GM12878 (cell line): Measurements from ENCODE around the gene DNAAF9. TPM values are rescaled to one million over a fixed set of nuclear protein-coding genes. Genes with fewer than 3 reads are reported as not detected.
A peak's percentile ranks its signal among the peaks of the same experiment; 100 is the strongest.

Experiments used
- CBFB ChIP-seq: IDR thresholded peaks from 2 replicates; pipeline ENCODE4 v1.6.1; 2016; ENCODE audit warnings: antibody characterized with exemption, low read depth
- DPF2 ChIP-seq: fragments of 450-650 bp; IDR thresholded peaks from 2 replicates; pipeline ENCODE4 v1.6.1; 2017; ENCODE audit warnings: mild to moderate bottlenecking
- E4F1 ChIP-seq: fragments of 450-650 bp; IDR thresholded peaks from 2 replicates; pipeline ENCODE4 v1.6.1; 2018; ENCODE audit warnings: borderline replicate concordance, mild to moderate bottlenecking; ENCODE audit not compliant: partially characterized antibody
- EGR1 ChIP-seq, 2 experiments: IDR thresholded peaks; 1 replicate in 1 of 2; 2 replicates in 1 of 2; pipeline ENCODE4 v1.6.1; 2011 to 2012; ENCODE audit warnings: low read depth in 2 of 2, low read length in 2 of 2, borderline replicate concordance in 1 of 2, mild to moderate bottlenecking in 1 of 2, moderate library complexity in 1 of 2
- ESRRA ChIP-seq: IDR thresholded peaks from 2 replicates; pipeline ENCODE4 v1.6.1; 2012; ENCODE audit warnings: mild to moderate bottlenecking, low read length, improper control_type of control experiment
- FOXK2 ChIP-seq: fragments of 450-650 bp; IDR thresholded peaks from 2 replicates; pipeline ENCODE4 v1.6.1; 2017; ENCODE audit warnings: mild to moderate bottlenecking, moderate library complexity
- HDAC6 ChIP-seq: fragments of 200-600 bp; sonication (generic); IDR thresholded peaks from one replicate; pipeline ENCODE4 v1.8.0; 2017; ENCODE audit warnings: antibody characterized with exemption; ENCODE audit not compliant: unreplicated experiment
- KLF5 ChIP-seq: fragments of 450-650 bp; IDR thresholded peaks from 2 replicates; pipeline ENCODE4 v1.6.1; 2014; ENCODE audit warnings: mild to moderate bottlenecking; ENCODE audit not compliant: partially characterized antibody
- MEF2A ChIP-seq: IDR thresholded peaks from 2 replicates; pipeline ENCODE4 v1.6.1; 2011; ENCODE audit warnings: low read depth, mild to moderate bottlenecking, low read length, moderate library complexity; ENCODE audit not compliant: insufficient read depth
- MTA3 ChIP-seq: IDR thresholded peaks from 2 replicates; pipeline ENCODE4 v1.6.1; 2012; ENCODE audit warnings: low read length, inconsistent platforms, borderline replicate concordance
- NR2C2 ChIP-seq: IDR thresholded peaks from 2 replicates; pipeline ENCODE4 v1.6.1; 2011; ENCODE audit warnings: borderline replicate concordance, low read depth; ENCODE audit not compliant: control insufficient read depth, insufficient read length
- NRF1 ChIP-seq: conservative IDR thresholded peaks from 2 replicates; pipeline ENCODE4 v1.6.1; 2011; ENCODE audit warnings: mild to moderate bottlenecking, low read depth, low read length, improper control_type of control experiment
- PAX5 ChIP-seq: IDR thresholded peaks from 2 replicates; pipeline ENCODE4 v1.6.1; 2011; ENCODE audit warnings: low read depth, low read length, borderline replicate concordance
- POLR2A ChIP-seq: IDR thresholded peaks from 2 replicates; pipeline ENCODE4 v1.6.1; 2011; ENCODE audit warnings: low read depth, mild to moderate bottlenecking, low read length
- RB1 ChIP-seq: fragments of 450-650 bp; formaldehyde crosslinking; IDR thresholded peaks from 2 replicates; pipeline ENCODE4 v1.6.1; 2017; ENCODE audit warnings: mild to moderate bottlenecking, borderline replicate concordance
- RELA ChIP-seq: fragments of 450-650 bp; IDR thresholded peaks from 2 replicates; pipeline ENCODE4 v1.8.0; 2014; ENCODE audit warnings: borderline replicate concordance; ENCODE audit not compliant: partially characterized antibody
- RFX5 ChIP-seq: IDR thresholded peaks from 2 replicates; pipeline ENCODE4 v1.6.1; 2011; ENCODE audit warnings: low read depth, low read length, improper control_type of control experiment
- SIX5 ChIP-seq: IDR thresholded peaks from 2 replicates; pipeline ENCODE4 v1.6.1; 2011; ENCODE audit warnings: mild to moderate bottlenecking, low read depth, low read length, moderate library complexity; ENCODE audit not compliant: severe bottlenecking
- SMC3 ChIP-seq: IDR thresholded peaks from 2 replicates; pipeline ENCODE4 v1.6.1; 2011; ENCODE audit warnings: low read length, improper control_type of control experiment, borderline replicate concordance
- SREBF1 ChIP-seq: IDR thresholded peaks from 2 replicates; pipeline ENCODE4 v1.6.1; 2012; ENCODE audit warnings: mild to moderate bottlenecking, low read length
- TAF1 ChIP-seq: IDR thresholded peaks from 2 replicates; pipeline ENCODE4 v1.6.1; 2011; ENCODE audit warnings: mild to moderate bottlenecking, low read depth, low read length, borderline replicate concordance
- TBL1XR1 ChIP-seq: IDR thresholded peaks from 2 replicates; pipeline ENCODE4 v1.6.1; 2012; ENCODE audit warnings: low read depth, low read length, improper control_type of control experiment
- ZNF217 ChIP-seq: fragments of 450-650 bp; IDR thresholded peaks from 2 replicates; pipeline ENCODE4 v1.6.1; 2017; ENCODE audit warnings: antibody characterized with exemption, mild to moderate bottlenecking
- ZNF274 ChIP-seq: IDR thresholded peaks from one replicate; pipeline ENCODE4 v1.8.0; 2011; ENCODE audit not compliant: insufficient read length, insufficient read depth
- ZSCAN29 ChIP-seq: fragments of 450-650 bp; IDR thresholded peaks from 2 replicates; pipeline ENCODE4 v1.6.1; 2017; ENCODE audit warnings: mild to moderate bottlenecking, moderate library complexity
- polyA plus RNA-seq, 11 experiments: library from polyadenylated mRNA; depleted of rRNA in 4 of 11; unstranded in 6 of 11; stranded (reverse) in 5 of 11; fragments of >200 nt; fragmentation: Nextera tagmentation in 4 of 11; fragmentation: Illumina TruSeq in 1 of 11; extraction: Ambion mirVana in 4 of 11; extraction: Trizol in 1 of 11; gene quantifications; 1 replicate in 1 of 11; 2 replicates in 10 of 11; pipeline versions ENCODE4 v1.2.1 to v1.2.3, GENCODE V29; 2011 to 2016; ENCODE audit warnings: inconsistent platforms in 2 of 11, missing spikeins in 2 of 11, low read depth in 1 of 11
- total RNA-seq, 4 experiments: library from RNA; depleted of rRNA in 3 of 4; stranded (reverse); fragments of >200 nt in 3 of 4; fragmentation: Illumina TruSeq in 1 of 4; extraction: Trizol in 1 of 4; gene quantifications; 2 replicates each; pipeline versions ENCODE4 v1.2.1 to v1.2.3, GENCODE V29; 2013 to 2021
- TF ChIP-seq, protein P1 (sequence below): fragments of 450-650 bp; IDR thresholded peaks from 2 replicates; pipeline ENCODE4 v1.6.1; 2016; ENCODE audit warnings: mild to moderate bottlenecking
- TF ChIP-seq, protein P2 (sequence below): fragments of 450-650 bp; conservative IDR thresholded peaks from 2 replicates; pipeline ENCODE4 v1.6.1; 2017; ENCODE audit warnings: mild to moderate bottlenecking, moderate library complexity

Gene DNAAF9
- total and polyA plus RNA-seq, 10 of the 15 experiments (the other 5 are each of a cell fraction or from before 2014, with no cell fraction given) = 0.08 to 2.1 (median 1.3) TPM

DNA sequence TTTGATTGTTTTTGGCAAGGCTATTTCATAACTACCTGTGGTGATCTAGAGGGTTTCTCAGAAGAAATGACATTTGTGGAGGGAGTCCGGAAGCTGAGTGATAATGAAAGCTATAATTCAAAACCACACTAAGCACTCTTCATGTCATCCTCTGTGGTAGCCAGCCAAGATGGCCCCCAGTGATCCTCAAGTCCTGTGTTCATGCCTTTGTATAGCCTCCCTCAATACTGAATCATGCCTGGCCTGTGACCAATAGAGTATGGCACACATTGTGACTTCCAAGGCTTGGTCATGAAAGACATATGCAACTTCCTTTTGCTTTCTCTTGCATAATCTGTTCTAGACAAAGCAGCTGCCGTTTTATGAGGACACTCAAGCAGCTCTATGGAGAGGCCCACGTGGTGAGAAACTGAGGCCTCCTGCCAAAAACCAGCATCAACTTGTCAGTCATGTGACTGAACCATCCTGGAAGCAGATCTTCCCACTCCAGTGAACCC, 12.8 kb upstream of the DNAAF9 start (continued):
- TF ChIP-seq CBFB (peak; percentile 79), EGR1 (IDR thresholded peaks at IDR 0.05; ENCODE audit: borderline replicate concordance in 1 of 2, low read depth in 2 of 2, low read length in 2 of 2) (no peak), RFX5 (no peak), ZNF217 (no peak), DPF2 (peak; percentile 76), ZNF274 (no peak), SREBF1 (no peak), E4F1 (no peak), SIX5 (no peak), SMC3 (no peak), KLF5 (no peak), PAX5 (peak; percentile 78), RB1 (no peak), MEF2A (0 out of 2 replicates have a peak, but pooled peaks have one; percentile 32), TAF1 (no peak), NR2C2 (no peak), HDAC6 (no peak), NRF1 (no peak), POLR2A (peak; percentile 61), ZSCAN29 (no peak), FOXK2 (no peak), RELA (no peak), TBL1XR1 (no peak), ESRRA (no peak), MTA3 (0 out of 2 replicates have a peak, but pooled peaks have one; percentile 62)
- TF ChIP-seq, protein P1, sequence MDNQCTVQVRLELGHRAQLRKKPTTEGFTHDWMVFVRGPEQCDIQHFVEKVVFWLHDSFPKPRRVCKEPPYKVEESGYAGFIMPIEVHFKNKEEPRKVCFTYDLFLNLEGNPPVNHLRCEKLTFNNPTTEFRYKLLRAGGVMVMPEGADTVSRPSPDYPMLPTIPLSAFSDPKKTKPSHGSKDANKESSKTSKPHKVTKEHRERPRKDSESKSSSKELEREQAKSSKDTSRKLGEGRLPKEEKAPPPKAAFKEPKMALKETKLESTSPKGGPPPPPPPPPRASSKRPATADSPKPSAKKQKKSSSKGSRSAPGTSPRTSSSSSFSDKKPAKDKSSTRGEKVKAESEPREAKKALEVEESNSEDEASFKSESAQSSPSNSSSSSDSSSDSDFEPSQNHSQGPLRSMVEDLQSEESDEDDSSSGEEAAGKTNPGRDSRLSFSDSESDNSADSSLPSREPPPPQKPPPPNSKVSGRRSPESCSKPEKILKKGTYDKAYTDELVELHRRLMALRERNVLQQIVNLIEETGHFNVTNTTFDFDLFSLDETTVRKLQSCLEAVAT = peak; percentile 71
- TF ChIP-seq, protein P2, sequence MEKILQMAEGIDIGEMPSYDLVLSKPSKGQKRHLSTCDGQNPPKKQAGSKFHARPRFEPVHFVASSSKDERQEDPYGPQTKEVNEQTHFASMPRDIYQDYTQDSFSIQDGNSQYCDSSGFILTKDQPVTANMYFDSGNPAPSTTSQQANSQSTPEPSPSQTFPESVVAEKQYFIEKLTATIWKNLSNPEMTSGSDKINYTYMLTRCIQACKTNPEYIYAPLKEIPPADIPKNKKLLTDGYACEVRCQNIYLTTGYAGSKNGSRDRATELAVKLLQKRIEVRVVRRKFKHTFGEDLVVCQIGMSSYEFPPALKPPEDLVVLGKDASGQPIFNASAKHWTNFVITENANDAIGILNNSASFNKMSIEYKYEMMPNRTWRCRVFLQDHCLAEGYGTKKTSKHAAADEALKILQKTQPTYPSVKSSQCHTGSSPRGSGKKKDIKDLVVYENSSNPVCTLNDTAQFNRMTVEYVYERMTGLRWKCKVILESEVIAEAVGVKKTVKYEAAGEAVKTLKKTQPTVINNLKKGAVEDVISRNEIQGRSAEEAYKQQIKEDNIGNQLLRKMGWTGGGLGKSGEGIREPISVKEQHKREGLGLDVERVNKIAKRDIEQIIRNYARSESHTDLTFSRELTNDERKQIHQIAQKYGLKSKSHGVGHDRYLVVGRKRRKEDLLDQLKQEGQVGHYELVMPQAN = no peak
